Calu3 (cell line): ENCODE measurements around the gene ZBTB20. TPM values are rescaled to one million over a fixed set of nuclear protein-coding genes. Genes with fewer than 3 reads are reported as not detected.

Experiments used
- BruUV-seq: library from RNA; stranded (reverse); fragments of 400-500 nt; replicated peaks from 2 replicates; lab custom pipeline; 2021; lab: Mats Ljungman, UMichigan
- CTCF ChIA-PET: fragments of 300-600 bp; sonication (Branson Sonifier 250); formaldehyde crosslinking; loops from one replicate; lab custom pipeline; 2022; ENCODE audit warnings: antibody characterized with exemption; lab: Charles Lee
- DNase-seq: peaks from one replicate; pipeline ENCODE4 v3.0.0; 2022
- H3K27ac Mint-ChIP-seq: one replicate; pipeline ENCODE4 v1.8.0; 2022; ENCODE audit warnings: mixed read lengths; ENCODE audit not compliant: unreplicated experiment
- H3K27me3 Mint-ChIP-seq: one replicate; pipeline ENCODE4 v1.8.0; 2022; ENCODE audit warnings: mixed read lengths; ENCODE audit not compliant: unreplicated experiment
- H3K36me3 Mint-ChIP-seq: one replicate; pipeline ENCODE4 v1.8.0; 2022; ENCODE audit warnings: mild to moderate bottlenecking, moderate library complexity, mixed read lengths; ENCODE audit not compliant: insufficient read depth, unreplicated experiment
- H3K4me1 Mint-ChIP-seq: one replicate; pipeline ENCODE4 v1.8.0; 2022; ENCODE audit warnings: mild to moderate bottlenecking, low read depth, mixed read lengths; ENCODE audit not compliant: unreplicated experiment
- H3K4me3 Mint-ChIP-seq: one replicate; pipeline ENCODE4 v1.8.0; 2022; ENCODE audit warnings: mild to moderate bottlenecking, low read depth, moderate library complexity, mixed read lengths; ENCODE audit not compliant: unreplicated experiment
- H3K9me3 Mint-ChIP-seq: one replicate; pipeline ENCODE4 v1.8.0; 2022; ENCODE audit warnings: low read depth, mixed read lengths; ENCODE audit not compliant: unreplicated experiment
- intact Hi-C: fragments of 100-400 bp; cut with micrococcal nuclease; formaldehyde crosslinking; loops from one replicate; pipeline ENCODE4 v1.10.0; 2022; ENCODE audit not compliant: unreplicated experiment
- total RNA-seq: library from RNA; stranded (reverse); gene quantifications from 2 replicates; pipeline ENCODE4 v1.2.3, GENCODE V29; 2022
- TF ChIP-seq, protein P1 (sequence below): fragments of 200-600 bp; IDR thresholded peaks from one replicate; pipeline ENCODE4 v1.8.0; 2022; ENCODE audit warnings: antibody characterized with exemption; ENCODE audit not compliant: unreplicated experiment

Gene ZBTB20
- total RNA-seq, 1 experiment from 2014 or later: 24.1 TPM

DNA sequence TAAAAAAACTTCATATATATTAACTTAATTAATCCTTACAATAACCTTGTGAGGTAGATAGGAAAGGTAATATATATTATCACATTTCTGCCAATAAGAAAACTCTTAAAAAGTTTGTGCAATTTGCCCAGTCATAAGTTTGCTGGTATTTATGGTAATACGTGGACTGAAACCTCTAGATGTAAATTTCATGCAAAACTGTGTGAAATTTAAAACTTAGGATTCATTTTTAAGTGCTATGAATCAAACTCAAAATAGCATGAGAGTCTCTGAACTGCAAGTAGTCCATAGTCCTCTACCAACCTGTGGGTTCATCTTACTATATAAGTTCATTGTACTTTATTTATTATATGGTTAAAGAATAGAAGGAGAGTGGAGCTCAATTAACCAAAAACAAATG is 56.4 kb downstream of the ZBTB20 start:
- CTCF ChIA-PET: no interaction called here
- Mint-ChIP-seq H3K9me3 (no peaks in the 10 kb centered on the region), H3K36me3 (no peaks in the 10 kb centered on the region), H3K27ac (no peak overlapping the region), H3K27me3 (no peaks in the 10 kb centered on the region), H3K4me3 (no peak overlapping the region), H3K4me1 (no peaks in the 10 kb centered on the region)
- TF ChIP-seq, protein P1, sequence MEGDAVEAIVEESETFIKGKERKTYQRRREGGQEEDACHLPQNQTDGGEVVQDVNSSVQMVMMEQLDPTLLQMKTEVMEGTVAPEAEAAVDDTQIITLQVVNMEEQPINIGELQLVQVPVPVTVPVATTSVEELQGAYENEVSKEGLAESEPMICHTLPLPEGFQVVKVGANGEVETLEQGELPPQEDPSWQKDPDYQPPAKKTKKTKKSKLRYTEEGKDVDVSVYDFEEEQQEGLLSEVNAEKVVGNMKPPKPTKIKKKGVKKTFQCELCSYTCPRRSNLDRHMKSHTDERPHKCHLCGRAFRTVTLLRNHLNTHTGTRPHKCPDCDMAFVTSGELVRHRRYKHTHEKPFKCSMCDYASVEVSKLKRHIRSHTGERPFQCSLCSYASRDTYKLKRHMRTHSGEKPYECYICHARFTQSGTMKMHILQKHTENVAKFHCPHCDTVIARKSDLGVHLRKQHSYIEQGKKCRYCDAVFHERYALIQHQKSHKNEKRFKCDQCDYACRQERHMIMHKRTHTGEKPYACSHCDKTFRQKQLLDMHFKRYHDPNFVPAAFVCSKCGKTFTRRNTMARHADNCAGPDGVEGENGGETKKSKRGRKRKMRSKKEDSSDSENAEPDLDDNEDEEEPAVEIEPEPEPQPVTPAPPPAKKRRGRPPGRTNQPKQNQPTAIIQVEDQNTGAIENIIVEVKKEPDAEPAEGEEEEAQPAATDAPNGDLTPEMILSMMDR: no peak
- DNase-seq: no peak
- intact Hi-C loops: loop anchor here (5.0 kb wide), 2 partner anchors 708 to 728 kb away; no protein-coding TSS in a partner anchor
- BruUV-seq: no TSS peak

DNA sequence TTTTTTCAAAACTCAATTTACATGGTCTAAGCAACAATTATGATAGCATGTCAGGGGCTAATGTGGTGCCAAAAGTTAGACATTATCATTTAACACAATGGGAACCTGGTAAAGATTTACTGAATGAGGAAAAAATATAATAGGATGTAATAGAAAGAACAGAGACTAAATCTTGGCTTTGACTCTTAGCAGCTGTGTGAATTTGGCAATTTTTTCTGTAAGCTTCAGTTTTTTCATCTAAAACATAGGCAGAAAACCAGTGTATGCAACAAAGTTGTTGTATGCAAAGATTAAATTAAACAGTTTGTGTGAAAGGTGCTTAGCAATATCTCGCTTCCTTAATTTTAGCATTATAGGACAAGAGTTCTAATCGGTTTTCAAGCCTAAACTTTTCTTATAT is 57.6 kb downstream of the ZBTB20 start:
- CTCF ChIA-PET: no interaction called here
- DNase-seq: no peak
- Mint-ChIP-seq H3K27me3 (no peaks in the 10 kb centered on the region), H3K36me3 (no peaks in the 10 kb centered on the region), H3K4me3 (no peak overlapping the region), H3K9me3 (no peaks in the 10 kb centered on the region), H3K27ac (no peak overlapping the region), H3K4me1 (no peaks in the 10 kb centered on the region)
- TF ChIP-seq, protein P1: no peak
- intact Hi-C loops: no loop called here
- BruUV-seq: no TSS peak

DNA sequence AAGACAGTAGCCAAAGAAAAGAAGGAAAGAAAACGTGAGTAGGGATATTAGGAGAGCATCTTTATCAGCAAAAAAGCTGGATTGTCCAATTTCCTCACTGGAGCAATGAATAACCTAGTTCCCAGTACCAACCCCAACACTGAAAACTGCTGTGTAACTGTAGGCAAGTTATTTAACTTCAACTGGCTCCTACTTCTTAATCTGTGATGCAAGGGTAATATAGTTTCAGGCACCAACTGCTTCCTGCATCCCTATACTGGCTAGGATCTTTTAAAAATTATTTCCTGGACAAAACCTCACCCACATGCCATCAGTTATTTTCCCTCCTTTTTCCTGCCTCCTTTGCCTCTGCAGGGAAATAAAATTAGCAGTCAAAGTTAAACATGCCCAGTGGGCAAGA is 59.6 kb downstream of the ZBTB20 start:
- TF ChIP-seq, protein P1: no peak
- H3K9me3 Mint-ChIP-seq: no peaks in the 10 kb centered on the region
- CTCF ChIA-PET: no interaction called here

DNA sequence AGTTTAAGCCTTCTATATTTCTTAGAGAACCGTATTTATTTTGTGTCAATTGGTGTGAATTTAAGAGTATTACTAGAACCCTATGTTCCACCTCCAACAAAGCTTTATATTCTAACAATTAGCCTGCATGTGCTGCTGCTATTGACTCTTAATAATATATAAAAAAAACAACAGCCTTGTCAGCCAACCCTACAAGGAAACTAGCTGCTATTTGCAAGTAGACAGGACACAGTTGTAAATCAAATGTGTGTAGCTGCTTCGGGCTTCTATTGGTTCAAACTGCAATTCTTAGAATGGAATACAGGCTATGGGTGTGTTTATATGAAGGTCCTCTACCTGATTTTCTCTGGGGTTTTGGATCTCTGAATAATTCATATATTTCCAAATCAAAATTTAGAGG is 60.7 kb downstream of the ZBTB20 start:
- DNase-seq: no peak
- H3K4me1 Mint-ChIP-seq: no peaks in the 10 kb centered on the region
- H3K36me3 Mint-ChIP-seq: no peaks in the 10 kb centered on the region
- no peak overlapping the region for H3K27ac Mint-ChIP-seq
- H3K27me3 Mint-ChIP-seq: no peaks in the 10 kb centered on the region
- H3K9me3 Mint-ChIP-seq: no peaks in the 10 kb centered on the region
- TF ChIP-seq, protein P1: no peak
- CTCF ChIA-PET: no interaction called here
- no TSS peak for BruUV-seq
- intact Hi-C loops: no loop called here
- no peak overlapping the region for H3K4me3 Mint-ChIP-seq

More for the DNA sequence above, 59.6 kb downstream of the ZBTB20 start:
- no peak for DNase-seq
- Mint-ChIP-seq H3K27me3 (no peaks in the 10 kb centered on the region), H3K27ac (no peak overlapping the region), H3K4me3 (no peak overlapping the region), H3K4me1 (no peaks in the 10 kb centered on the region), H3K36me3 (no peaks in the 10 kb centered on the region)
- BruUV-seq: no TSS peak
- intact Hi-C loops: no loop called here
